ENCODE data around the gene RAB6B. TPM values are rescaled to one million over a fixed set of nuclear protein-coding genes. Genes with fewer than 3 reads are reported as not detected.

Gene RAB6B
- total RNA-seq, 3 donors from 2014 or later = 1.8 to 3.9 (median 3.4) TPM

- intact Hi-C loops (cut with DNase I; ENCODE audit: low total_unique reads) = no loop called here
- peak overlapping the region; percentile 65 to 93 (median 70) for H3K4me3 ChIP-seq
- H3K27ac ChIP-seq = peak overlapping the region; percentile 38 to 64
- TF ChIP-seq POLR2AphosphoS5 (IDR thresholded peaks at IDR 0.05) (no peak), POLR2A (IDR thresholded peaks at IDR 0.05) (no peak), CTCF (IDR thresholded peaks at IDR 0.05) (no peak)
- no peaks in the 10 kb centered on the region for H3K27me3 ChIP-seq
- H3K9me3 ChIP-seq = no peaks in the 10 kb centered on the region
- no peak for DNase-seq (ENCODE audit: low spot score in 2 of 2)
- H3K4me1 ChIP-seq = peaks cover 0 to 3% of the 10 kb centered on the region in 2 donors
- H3K36me3 ChIP-seq = no peaks in the 10 kb centered on the region
Measured at GRCh38 chr3:133896002-133896761, 500 bp upstream of the RAB6B start.

GRCh38 chr3:133894353-133895207 lies 1.1 kb downstream of the RAB6B start:
- Histone ChIP-seq H3K27ac (no peak overlapping the region), H3K36me3 (no peaks in the 10 kb centered on the region), H3K9me3 (no peaks in the 10 kb centered on the region), H3K4me1 (peaks cover 0 to 3% of the 10 kb centered on the region in 2 donors), H3K27me3 (no peaks in the 10 kb centered on the region), H3K4me3 (peak overlapping the region; percentile 65 to 93 (median 70))
- TF ChIP-seq CTCF (IDR thresholded peaks at IDR 0.05) (no peak), POLR2A (IDR thresholded peaks at IDR 0.05) (no peak), POLR2AphosphoS5 (IDR thresholded peaks at IDR 0.05) (no peak)
- intact Hi-C loops (cut with DNase I; ENCODE audit: low total_unique reads) = no loop called here
- no peak for DNase-seq (ENCODE audit: low spot score in 2 of 2)

- Histone ChIP-seq H3K9me3 (no peaks in the 10 kb centered on the region), H3K4me1 (peaks cover 0 to 3% of the 10 kb centered on the region in 2 donors), H3K27ac (no peak overlapping the region), H3K36me3 (no peaks in the 10 kb centered on the region), H3K27me3 (no peaks in the 10 kb centered on the region), H3K4me3 (no peak overlapping the region)
- TF ChIP-seq POLR2A (IDR thresholded peaks at IDR 0.05) = no peak
- TF ChIP-seq POLR2AphosphoS5 (IDR thresholded peaks at IDR 0.05) = no peak
- TF ChIP-seq CTCF (IDR thresholded peaks at IDR 0.05) = no peak
- DNase-seq (ENCODE audit: low spot score in 2 of 2) = no peak
- intact Hi-C loops (cut with DNase I; ENCODE audit: low total_unique reads) = no loop called here
Measured at GRCh38 chr3:133893683-133894352, 1.9 kb downstream of the RAB6B start.

GRCh38 chr3:133892541-133893231 lies 3.0 kb downstream of the RAB6B start:
- H3K36me3 ChIP-seq = no peaks in the 10 kb centered on the region
- DNase-seq (ENCODE audit: low spot score in 2 of 2) = no peak
- intact Hi-C loops (cut with DNase I; ENCODE audit: low total_unique reads) = no loop called here
- no peak overlapping the region for H3K27ac ChIP-seq
- no peak overlapping the region for H3K4me3 ChIP-seq
- TF ChIP-seq POLR2A (IDR thresholded peaks at IDR 0.05) (no peak), POLR2AphosphoS5 (IDR thresholded peaks at IDR 0.05) (no peak), CTCF (IDR thresholded peaks at IDR 0.05) (no peak)
- no peaks in the 10 kb centered on the region for H3K9me3 ChIP-seq
- no peaks in the 10 kb centered on the region for H3K27me3 ChIP-seq
- peaks cover 0 to 3% of the 10 kb centered on the region in 2 donors for H3K4me1 ChIP-seq

All from breast epithelium (tissue), 4 donors.